Neuron (in vitro differentiated cells): ENCODE data around the gene NCAM2.

Experiments
- H2AFZ ChIP-seq: one replicate; pipeline ENCODE4 v1.6.1; 2013; ENCODE audit warnings: low read depth, mild to moderate bottlenecking, inconsistent platforms, low read length, moderate library complexity
- H3K27me3 ChIP-seq: one replicate; pipeline ENCODE4 v1.6.1; 2013; ENCODE audit warnings: low read length; ENCODE audit not compliant: insufficient read depth
- H3K36me3 ChIP-seq: one replicate; pipeline ENCODE4 v1.6.1; 2013; ENCODE audit warnings: low read length; ENCODE audit not compliant: insufficient read depth
- H3K4me1 ChIP-seq: one replicate; pipeline ENCODE4 v1.6.1; 2013; ENCODE audit warnings: low read length; ENCODE audit not compliant: insufficient read depth
- H3K4me3 ChIP-seq: 2 replicates; pipeline ENCODE4 v1.5.1; 2013; ENCODE audit warnings: mild to moderate bottlenecking, low read length, moderate library complexity
- H3K9me3 ChIP-seq: one replicate; pipeline ENCODE4 v1.6.1; 2013; ENCODE audit warnings: low read length

The NCAM2 gene

DNA sequence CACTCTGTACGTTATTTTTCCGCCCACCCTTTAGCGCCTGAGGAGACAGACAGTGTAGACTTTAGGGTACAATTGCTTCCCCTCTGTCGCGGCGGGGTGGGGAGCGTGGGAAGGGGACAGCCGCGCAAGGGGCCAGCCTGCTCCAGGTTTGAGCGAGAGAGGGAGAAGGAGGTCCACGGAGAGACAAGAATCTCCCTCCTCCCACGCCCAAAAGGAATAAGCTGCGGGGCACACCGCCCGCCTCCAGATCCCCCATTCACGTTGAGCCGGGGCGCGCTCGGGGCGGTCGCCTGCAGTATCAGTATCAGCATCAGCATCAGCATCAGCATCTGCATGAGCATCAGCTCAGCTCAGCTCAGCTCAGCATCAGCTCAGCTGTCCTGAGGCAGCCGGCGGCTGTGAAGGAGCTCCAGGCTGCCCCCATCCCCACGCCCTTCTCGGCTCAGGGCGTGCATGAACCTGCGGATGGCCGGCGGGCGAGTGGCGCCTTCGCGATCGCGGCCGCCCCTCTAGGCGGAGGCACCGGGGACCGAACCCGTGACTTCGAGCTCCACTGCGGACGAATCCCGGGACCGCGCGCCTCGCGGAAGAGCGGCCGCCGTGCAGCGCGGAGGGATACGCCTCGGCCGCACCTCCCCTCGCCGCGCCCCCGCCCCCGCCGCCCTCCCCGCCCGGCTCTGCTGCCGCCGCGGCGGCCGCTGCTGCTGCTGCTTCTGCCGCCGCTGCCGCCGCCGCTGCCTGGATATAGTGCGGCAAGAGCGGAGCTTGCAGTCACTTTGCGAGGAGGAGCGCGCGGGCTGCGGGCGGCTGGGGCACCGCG is at the start of gene NCAM2:
Gene NCAM2, plus strand, starts transcription at position 774 of the 820 bp plus-strand sequence.
- Histone ChIP-seq H3K9me3 (no peaks in the 10 kb centered on the region), H3K4me3 (peak within 1 kb of the TSS; percentile 96), H3K27me3 (peaks cover 2% of the 10 kb centered on the region), H2AFZ (peak within 1 kb of the TSS; percentile 99), H3K4me1 (peaks cover 7% of the 10 kb centered on the region), H3K36me3 (no peaks in the 10 kb centered on the region)

DNA sequence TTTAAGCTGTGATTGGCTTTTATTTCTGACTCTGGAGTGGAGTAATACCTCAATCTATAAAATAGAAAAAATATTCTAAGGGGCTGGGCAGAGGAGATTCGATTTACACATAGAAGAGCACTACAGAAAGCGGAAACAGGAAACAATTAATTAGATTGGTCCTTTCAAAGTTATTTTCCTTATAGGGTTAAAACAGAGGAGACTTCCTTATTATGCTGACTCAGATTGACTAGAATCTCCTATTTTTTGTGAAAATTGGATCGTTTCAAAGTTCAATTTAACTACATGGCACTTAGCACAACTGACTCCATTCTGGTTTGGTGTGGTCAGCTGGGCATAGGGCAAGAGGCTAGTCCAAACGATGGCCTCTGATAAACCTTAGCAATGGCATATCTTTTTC is 48.3 kb upstream of the NCAM2 start:
- no peaks in the 10 kb centered on the region for H3K9me3 ChIP-seq
- no peak overlapping the region for H3K4me3 ChIP-seq
- no peaks in the 10 kb centered on the region for H3K27me3 ChIP-seq
- no peak overlapping the region for H2AFZ ChIP-seq
- no peaks in the 10 kb centered on the region for H3K36me3 ChIP-seq
- H3K4me1 ChIP-seq, result no peaks in the 10 kb centered on the region

DNA sequence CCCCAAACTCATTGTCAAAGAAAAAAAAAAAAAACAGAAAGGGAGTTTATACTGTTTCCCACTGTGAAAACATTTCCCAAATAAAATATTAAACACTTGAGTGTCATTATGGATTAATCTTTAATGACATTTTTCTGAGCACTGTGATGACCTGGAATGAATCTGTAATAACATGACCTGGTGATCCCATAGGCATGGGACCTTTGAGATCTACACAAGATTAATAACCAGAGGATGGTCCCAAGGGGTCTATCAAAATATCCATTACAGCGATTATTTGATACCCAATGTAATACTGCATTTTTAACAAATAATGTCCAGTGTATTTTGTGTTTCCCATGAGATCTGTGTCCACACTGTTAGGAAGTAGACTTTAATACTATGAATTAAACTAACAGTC is 32.4 kb upstream of the NCAM2 start:
- Histone ChIP-seq H3K27me3 (no peaks in the 10 kb centered on the region), H3K9me3 (no peaks in the 10 kb centered on the region), H3K36me3 (no peaks in the 10 kb centered on the region), H2AFZ (no peak overlapping the region), H3K4me3 (no peak overlapping the region), H3K4me1 (peaks cover 12% of the 10 kb centered on the region)

DNA sequence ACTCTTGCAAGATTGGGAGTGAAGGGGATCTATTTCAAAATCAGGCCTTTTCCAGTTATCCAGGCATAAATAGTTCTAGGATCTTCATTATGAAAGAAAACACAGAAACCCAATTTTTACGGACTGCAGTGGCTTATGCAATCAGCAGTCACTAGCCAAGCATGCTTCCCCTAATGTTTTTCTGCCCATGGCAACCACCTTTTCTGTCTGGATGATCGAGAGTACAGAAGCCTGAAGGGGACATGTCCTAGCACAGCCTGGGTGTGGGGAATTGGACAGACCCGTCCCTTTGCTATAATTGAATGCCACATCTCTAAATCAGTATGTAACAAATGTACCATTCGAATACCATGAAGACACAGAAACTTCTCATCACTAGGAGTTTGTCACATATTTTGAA is 29.8 kb upstream of the NCAM2 start:
- Histone ChIP-seq H2AFZ (peak overlapping the region; percentile 98), H3K4me1 (peaks cover 15% of the 10 kb centered on the region), H3K36me3 (no peaks in the 10 kb centered on the region), H3K27me3 (no peaks in the 10 kb centered on the region), H3K4me3 (peak overlapping the region; percentile 26), H3K9me3 (no peaks in the 10 kb centered on the region)

DNA sequence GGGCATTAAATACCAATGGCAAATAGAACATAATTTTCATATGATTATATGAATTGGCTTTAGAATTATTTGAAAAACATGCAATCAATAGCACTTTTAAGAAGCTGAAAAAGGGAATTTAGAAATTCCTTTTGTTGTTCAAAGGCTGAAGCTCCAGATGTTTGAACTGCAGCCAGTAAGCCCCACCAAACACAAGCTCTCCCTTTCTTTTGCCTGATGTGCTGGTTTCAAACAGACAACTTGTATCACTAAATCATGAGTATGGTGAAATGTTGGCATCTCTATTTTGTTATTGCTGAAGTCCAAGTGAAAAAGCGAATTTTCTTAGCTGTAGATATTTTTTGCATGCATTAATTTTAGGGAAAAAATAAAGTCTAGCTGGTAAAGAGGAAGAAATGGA is 27.5 kb upstream of the NCAM2 start:
- Histone ChIP-seq H3K4me1 (peaks cover 15% of the 10 kb centered on the region), H3K36me3 (no peaks in the 10 kb centered on the region), H3K27me3 (no peaks in the 10 kb centered on the region), H2AFZ (no peak overlapping the region), H3K9me3 (no peaks in the 10 kb centered on the region), H3K4me3 (no peak overlapping the region)

DNA sequence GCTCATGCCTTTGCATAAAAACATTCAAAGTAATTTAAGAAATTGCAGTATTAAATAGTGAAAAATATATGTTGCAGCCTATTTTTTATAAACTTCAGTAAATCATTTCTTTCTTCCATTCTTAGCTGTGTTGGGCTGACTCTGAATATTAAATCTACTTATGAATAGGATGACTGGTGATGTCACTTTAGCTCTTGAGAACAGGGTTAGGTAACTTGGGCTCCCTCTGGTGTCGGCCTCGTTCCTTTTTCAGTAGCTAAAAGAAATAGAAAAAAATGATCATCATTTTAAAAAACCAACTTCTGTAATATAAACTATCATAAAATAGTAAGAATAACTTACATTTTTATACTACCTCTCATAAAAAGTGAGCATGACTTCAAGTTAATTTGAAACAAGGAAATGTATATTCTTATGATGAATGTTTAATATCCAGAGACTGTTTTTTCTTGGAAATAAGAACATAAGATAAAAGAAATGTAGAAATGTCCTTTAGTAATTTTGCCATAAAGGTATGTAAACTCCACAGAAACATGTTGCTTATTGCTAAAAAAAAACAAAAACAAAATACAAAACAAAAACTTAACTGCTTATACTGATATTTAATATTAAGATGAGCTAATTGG is 26.8 kb upstream of the NCAM2 start:
- Histone ChIP-seq H3K4me3 (no peak overlapping the region), H3K9me3 (no peaks in the 10 kb centered on the region), H3K27me3 (no peaks in the 10 kb centered on the region), H3K4me1 (peaks cover 15% of the 10 kb centered on the region), H2AFZ (no peak overlapping the region), H3K36me3 (no peaks in the 10 kb centered on the region)

DNA sequence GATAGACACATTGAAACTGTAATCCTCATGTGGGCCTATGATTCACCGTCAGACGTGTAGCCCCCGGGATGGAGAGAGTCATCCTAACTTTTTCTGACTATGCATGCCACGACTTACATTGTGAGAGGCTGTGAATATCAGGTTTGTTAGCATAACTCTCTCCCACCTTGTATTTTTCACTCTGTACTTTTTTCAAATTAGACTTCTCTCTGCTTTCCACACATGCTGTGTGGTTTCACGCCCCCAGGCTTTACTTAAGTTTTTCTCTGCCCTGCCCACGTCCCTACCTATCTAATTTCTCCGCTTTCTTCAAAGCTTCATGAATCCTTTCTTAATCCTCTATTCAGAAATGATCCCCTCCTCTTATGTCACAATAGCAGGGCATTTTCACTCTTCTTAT is 3.4 kb upstream of the NCAM2 start:
- H3K4me3 ChIP-seq, result no peak overlapping the region
- peaks cover 2% of the 10 kb centered on the region for H3K27me3 ChIP-seq
- H3K9me3 ChIP-seq, result no peaks in the 10 kb centered on the region
- H3K36me3 ChIP-seq, result no peaks in the 10 kb centered on the region
- peaks cover 7% of the 10 kb centered on the region for H3K4me1 ChIP-seq
- no peak overlapping the region for H2AFZ ChIP-seq

DNA sequence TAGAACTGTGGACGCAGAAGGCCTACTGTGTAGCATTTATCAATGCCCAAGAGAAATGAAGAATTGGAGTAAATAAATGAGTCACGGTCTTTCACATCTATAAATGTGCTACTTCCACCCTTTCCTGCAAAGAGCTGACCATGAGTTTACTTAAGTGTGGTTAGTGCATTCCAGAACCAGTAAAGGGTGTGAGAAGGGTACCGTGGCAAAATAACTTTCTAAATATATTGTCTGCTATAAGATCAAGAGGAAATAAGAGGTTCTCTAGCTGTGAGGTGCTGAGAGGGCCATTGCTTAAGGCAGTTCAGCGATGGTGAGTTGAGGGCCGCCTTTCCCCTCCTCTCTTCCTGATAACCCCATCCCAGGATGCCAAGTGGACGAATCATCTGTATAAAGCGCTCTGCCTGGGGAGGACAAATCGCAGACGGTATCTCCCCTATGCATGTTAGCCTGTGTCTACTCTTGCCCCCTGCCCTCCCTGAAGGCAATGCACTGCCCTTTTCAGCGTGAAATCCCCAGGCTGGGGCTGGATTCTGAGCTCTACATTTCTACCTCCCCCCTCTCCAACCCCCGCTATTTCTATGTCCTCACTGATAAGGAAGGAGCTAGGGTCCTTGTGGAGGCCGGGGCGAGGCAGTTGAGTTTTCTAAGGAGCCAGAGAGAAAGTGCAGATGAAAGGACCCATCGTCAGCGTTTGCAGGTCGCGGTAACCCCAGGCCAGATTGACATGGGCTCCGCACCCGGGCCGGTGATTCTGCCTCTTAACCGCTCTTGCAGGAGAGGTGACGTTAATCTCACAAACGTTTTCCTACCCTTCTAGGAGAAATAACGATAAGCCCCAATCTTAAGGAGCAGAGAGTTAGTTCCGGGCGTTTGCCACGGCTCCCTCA is 1.5 kb upstream of the NCAM2 start:
- Histone ChIP-seq H3K4me3 (no peak overlapping the region), H3K36me3 (no peaks in the 10 kb centered on the region), H2AFZ (peak overlapping the region; percentile 67), H3K27me3 (peaks cover 2% of the 10 kb centered on the region), H3K9me3 (no peaks in the 10 kb centered on the region), H3K4me1 (peaks cover 7% of the 10 kb centered on the region)

DNA sequence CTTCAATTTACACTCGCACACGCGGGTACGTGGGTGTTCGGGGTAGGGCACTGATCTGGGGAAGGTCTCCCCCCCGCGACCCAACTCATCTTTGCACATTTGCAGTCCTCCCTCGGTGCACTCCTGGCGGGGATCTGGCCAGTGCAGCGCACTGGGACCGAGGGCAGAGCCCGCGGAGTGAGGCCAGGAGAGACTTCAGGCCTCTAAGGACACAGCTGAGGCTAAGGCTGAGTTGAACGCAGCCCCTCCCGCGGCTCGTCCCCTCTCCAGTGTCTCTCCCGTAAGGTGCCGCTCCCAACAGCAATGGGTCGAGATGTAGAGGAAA is 936 bp upstream of the NCAM2 start:
- Histone ChIP-seq H3K36me3 (no peaks in the 10 kb centered on the region), H3K27me3 (peaks cover 2% of the 10 kb centered on the region), H3K4me1 (peaks cover 7% of the 10 kb centered on the region), H3K4me3 (no peak overlapping the region), H3K9me3 (no peaks in the 10 kb centered on the region), H2AFZ (peak overlapping the region; percentile 67)

DNA sequence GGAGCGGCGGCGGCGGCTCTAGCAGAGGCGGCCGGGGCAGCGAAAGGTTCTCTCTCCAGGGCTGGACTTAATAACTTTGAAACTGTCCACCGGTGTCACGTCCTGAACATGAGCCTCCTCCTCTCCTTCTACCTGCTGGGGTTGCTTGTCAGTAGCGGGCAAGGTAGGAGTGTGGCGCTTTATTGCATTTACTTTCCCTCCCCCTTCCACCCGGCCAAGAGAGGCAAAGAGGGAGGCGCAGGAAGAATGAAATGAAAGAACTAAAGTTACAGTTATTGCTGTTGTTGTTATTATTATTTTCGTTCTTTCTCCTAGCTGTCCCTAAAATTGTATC is 214 bp downstream of the NCAM2 start:
- Histone ChIP-seq H3K27me3 (peaks cover 2% of the 10 kb centered on the region), H2AFZ (peak overlapping the region; percentile 99), H3K9me3 (no peaks in the 10 kb centered on the region), H3K4me1 (peaks cover 7% of the 10 kb centered on the region), H3K36me3 (no peaks in the 10 kb centered on the region), H3K4me3 (peak overlapping the region; percentile 96)

DNA sequence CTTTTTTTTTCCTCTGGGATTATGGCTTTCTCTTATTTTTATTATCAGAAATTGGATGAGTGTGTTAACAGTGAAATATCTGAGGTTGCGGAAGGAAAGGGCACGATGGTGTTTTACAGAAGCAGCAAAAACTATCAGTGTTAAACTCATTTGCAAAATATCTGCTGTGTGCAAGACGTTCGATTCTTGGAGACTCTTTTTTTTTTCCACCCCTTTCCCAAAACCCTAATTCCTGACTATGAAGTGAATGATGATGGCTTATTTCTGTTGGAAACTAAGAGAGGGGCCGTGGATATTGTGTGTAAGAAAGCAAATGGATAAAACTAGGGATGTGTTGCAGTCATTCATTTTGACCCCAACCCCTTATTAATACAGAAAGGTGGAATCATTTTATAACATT is 677 bp downstream of the NCAM2 start:
- Histone ChIP-seq H3K36me3 (no peaks in the 10 kb centered on the region), H3K4me3 (peak overlapping the region; percentile 96), H2AFZ (peak overlapping the region; percentile 99), H3K4me1 (peaks cover 7% of the 10 kb centered on the region), H3K27me3 (peaks cover under 1% of the 10 kb centered on the region), H3K9me3 (no peaks in the 10 kb centered on the region)

DNA sequence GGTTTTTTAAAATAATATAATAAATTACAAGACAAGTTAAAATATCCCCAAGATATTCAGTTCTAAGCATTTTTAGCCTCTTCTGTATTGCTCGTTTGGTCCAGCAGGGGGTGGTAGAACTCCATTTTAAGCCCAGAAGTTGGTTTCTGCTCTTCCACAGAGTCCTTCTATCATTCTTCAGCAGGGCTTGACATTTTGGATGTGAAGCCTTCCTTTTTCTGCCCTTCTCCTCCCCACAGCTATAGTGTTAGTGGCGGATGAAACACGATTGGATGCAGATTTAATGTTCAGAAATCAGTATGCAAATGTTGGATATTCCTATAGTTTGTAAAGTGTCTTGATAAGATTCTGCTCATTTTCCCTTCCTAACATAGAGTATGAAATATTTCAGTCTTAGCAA is 1.4 kb downstream of the NCAM2 start:
- H3K4me1 ChIP-seq, result peaks cover 7% of the 10 kb centered on the region
- no peak overlapping the region for H2AFZ ChIP-seq
- no peaks in the 10 kb centered on the region for H3K27me3 ChIP-seq
- no peaks in the 10 kb centered on the region for H3K9me3 ChIP-seq
- peak overlapping the region; percentile 6 for H3K4me3 ChIP-seq
- H3K36me3 ChIP-seq, result no peaks in the 10 kb centered on the region

DNA sequence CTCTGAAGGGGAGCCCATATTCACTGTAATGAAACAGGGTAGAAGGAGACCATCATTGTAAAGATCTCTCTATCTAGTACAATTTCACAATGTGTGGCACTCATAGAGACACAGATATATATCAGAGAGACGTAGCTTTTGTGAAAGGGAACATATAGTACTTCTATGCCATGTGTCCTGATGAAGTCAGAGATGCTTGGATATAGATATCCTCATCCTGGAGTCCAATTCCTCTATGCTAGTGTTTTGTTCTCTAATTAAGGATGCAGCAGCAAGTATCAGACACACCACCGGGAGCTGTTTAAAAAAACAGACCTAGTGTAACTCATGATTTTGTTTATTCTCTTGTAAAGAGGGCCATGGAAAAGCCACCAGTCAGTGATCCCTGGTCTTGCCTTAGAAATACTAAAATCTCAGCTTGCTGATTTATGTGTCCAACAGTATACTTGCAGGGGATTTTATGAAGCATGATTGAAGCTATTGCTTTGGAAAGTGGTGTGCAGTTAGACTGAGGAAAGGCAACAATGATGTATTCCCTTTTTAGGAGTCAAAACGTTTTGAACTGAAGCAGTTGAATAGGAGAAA is 2.5 kb downstream of the NCAM2 start:
- Histone ChIP-seq H3K4me3 (no peak overlapping the region), H2AFZ (no peak overlapping the region), H3K4me1 (peaks cover 7% of the 10 kb centered on the region), H3K27me3 (no peaks in the 10 kb centered on the region), H3K9me3 (no peaks in the 10 kb centered on the region), H3K36me3 (no peaks in the 10 kb centered on the region)
